PFSK-1 (cell line): ENCODE data around the gene SEC61G.

Source experiments
- SIN3A ChIP-seq: IDR thresholded peaks from 2 replicates; pipeline ENCODE4 v1.6.1; 2012; ENCODE audit warnings: mild to moderate bottlenecking, low read length, moderate library complexity, borderline replicate concordance; ENCODE audit not compliant: insufficient read depth
- TAF1 ChIP-seq: IDR thresholded peaks from 2 replicates; pipeline ENCODE4 v1.6.1; 2012; ENCODE audit warnings: low read length, control low read depth, borderline replicate concordance; ENCODE audit not compliant: insufficient read depth
- TF ChIP-seq, protein P1 (sequence below), 2 experiments: IDR thresholded peaks; 2 replicates each; pipeline versions ENCODE4 v1.6.1 to v1.8.0; 2011 to 2012; ENCODE audit warnings: low read depth in 2 of 2, low read length in 2 of 2, control low read depth in 1 of 2, inconsistent platforms in 1 of 2, mild to moderate bottlenecking in 1 of 2, moderate library complexity in 1 of 2; ENCODE audit not compliant: insufficient read depth in 1 of 2

DNA sequence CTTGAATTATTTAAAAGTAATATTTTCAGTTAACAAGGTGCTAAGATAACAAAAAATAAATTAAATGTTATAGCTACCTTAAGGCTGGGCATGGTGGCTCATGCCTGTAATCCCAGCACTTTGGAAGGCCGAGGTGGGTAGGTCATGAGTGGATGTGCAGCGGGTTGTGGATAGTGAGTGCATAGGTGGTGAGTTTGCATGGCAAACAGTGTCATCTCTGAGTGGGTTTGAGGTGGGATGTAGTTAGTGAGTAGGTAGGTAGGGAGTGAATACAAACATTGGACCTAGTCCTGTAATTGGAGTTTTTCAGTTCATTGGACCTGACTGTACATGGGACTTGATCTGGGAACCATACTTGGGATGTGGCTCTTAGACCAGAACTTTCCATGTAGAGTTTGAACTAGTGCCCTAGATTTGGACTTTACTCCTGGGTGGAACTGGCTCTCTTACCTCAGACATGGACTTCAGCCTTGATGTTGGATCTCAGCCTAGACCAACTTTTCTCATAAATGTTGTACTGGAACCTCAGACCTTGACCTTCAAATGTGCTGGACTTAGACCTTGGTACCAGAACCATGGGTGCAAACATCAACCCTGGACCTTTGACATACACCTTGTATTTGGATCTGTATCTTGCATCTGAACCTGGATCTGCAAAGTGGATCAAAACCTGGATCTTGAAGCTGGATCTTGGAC lies 47.0 kb downstream of the SEC61G start:
- no peak for TF ChIP-seq TAF1
- no peak for TF ChIP-seq SIN3A
- TF ChIP-seq, protein P1, sequence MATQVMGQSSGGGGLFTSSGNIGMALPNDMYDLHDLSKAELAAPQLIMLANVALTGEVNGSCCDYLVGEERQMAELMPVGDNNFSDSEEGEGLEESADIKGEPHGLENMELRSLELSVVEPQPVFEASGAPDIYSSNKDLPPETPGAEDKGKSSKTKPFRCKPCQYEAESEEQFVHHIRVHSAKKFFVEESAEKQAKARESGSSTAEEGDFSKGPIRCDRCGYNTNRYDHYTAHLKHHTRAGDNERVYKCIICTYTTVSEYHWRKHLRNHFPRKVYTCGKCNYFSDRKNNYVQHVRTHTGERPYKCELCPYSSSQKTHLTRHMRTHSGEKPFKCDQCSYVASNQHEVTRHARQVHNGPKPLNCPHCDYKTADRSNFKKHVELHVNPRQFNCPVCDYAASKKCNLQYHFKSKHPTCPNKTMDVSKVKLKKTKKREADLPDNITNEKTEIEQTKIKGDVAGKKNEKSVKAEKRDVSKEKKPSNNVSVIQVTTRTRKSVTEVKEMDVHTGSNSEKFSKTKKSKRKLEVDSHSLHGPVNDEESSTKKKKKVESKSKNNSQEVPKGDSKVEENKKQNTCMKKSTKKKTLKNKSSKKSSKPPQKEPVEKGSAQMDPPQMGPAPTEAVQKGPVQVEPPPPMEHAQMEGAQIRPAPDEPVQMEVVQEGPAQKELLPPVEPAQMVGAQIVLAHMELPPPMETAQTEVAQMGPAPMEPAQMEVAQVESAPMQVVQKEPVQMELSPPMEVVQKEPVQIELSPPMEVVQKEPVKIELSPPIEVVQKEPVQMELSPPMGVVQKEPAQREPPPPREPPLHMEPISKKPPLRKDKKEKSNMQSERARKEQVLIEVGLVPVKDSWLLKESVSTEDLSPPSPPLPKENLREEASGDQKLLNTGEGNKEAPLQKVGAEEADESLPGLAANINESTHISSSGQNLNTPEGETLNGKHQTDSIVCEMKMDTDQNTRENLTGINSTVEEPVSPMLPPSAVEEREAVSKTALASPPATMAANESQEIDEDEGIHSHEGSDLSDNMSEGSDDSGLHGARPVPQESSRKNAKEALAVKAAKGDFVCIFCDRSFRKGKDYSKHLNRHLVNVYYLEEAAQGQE (IDR thresholded peaks at IDR 0.05; ENCODE audit: insufficient read depth in 1 of 2, low read depth in 2 of 2, low read length in 2 of 2), result no peak
